ENCODE measurements around the gene ZBTB5. TPM values are rescaled to one million over a fixed set of nuclear protein-coding genes. Genes with fewer than 3 reads are reported as not detected.

Gene ZBTB5
- total RNA-seq, 1 experiment from 2014 or later, result 17.2 TPM

DNA sequence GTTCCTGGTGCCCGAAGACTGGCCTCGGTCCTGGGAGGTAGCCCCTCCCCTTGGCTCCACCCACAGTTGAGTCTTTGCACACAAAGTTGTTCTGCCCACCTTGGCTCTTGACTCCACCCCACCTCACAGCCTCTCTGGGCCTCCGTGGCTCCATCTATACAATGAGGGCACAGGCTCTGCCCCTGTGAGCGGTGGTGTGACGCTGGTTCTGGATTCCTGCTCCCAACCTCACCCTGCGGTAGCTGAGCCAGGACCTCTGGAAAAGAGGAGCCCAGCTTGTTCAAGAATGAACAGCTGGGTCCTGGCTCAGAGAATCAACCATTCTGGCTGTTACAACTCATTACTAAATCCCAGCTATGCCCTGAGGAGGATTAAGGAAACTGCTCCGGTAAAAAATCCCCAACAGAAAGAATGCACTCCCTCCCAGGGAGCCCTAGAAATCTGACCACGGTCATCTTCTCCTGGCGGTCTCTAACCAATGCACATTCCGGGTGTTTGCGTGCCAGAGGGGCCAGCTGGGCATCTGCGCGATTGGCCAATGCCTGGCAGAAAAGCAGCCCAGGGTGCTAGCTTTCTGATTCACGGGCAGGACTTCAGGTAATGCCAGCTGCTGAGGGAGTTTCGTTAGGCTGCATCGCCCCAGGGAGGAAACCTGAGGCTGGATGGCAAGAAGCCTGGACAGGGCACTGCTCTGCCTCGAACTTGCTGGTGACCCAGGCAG, 52.7 kb downstream of the ZBTB5 start:
- Histone ChIP-seq H3K27me3 (replicated peaks; ENCODE audit: insufficient read depth, low read depth, low read length, poor library complexity) (no peaks in the 10 kb centered on the region), H3K4me3 (ENCODE audit: low read depth, low read length, poor library complexity, severe bottlenecking) (no peak overlapping the region), H3K9me3 (ENCODE audit: low read depth, low read length, poor library complexity, severe bottlenecking) (no peaks in the 10 kb centered on the region), H3K27ac (ENCODE audit: low read depth, low read length, poor library complexity, severe bottlenecking) (no peak overlapping the region), H3K36me3 (ENCODE audit: insufficient read depth, low read length, poor library complexity, severe bottlenecking) (no peaks in the 10 kb centered on the region), H3K4me1 (ENCODE audit: insufficient read depth, low read length, poor library complexity, severe bottlenecking) (peaks cover 6% of the 10 kb centered on the region)
- intact Hi-C loops (cut with micrococcal nuclease; ENCODE audit: unreplicated experiment), result no loop called here
- DNase-seq (ENCODE audit: low spot score), result no peak
- no peak for TF ChIP-seq EZH2 (IDR thresholded peaks at IDR 0.05; ENCODE audit: borderline replicate concordance, low read depth, low read length, poor library complexity, severe bottlenecking)
- TF ChIP-seq, protein P1, sequence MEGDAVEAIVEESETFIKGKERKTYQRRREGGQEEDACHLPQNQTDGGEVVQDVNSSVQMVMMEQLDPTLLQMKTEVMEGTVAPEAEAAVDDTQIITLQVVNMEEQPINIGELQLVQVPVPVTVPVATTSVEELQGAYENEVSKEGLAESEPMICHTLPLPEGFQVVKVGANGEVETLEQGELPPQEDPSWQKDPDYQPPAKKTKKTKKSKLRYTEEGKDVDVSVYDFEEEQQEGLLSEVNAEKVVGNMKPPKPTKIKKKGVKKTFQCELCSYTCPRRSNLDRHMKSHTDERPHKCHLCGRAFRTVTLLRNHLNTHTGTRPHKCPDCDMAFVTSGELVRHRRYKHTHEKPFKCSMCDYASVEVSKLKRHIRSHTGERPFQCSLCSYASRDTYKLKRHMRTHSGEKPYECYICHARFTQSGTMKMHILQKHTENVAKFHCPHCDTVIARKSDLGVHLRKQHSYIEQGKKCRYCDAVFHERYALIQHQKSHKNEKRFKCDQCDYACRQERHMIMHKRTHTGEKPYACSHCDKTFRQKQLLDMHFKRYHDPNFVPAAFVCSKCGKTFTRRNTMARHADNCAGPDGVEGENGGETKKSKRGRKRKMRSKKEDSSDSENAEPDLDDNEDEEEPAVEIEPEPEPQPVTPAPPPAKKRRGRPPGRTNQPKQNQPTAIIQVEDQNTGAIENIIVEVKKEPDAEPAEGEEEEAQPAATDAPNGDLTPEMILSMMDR (conservative IDR thresholded peaks at IDR 0.05; ENCODE audit: low read depth, low read length), result no peak
- POLR2A ChIA-PET (ENCODE audit: low non-redundant PET), result no interaction called here
- BruUV-seq (replicated peaks), result no TSS peak
- CTCF ChIA-PET, result interaction anchor here (0.5 kb wide), 1 partner anchor 125 kb away, joined by 4 read pairs; no protein-coding TSS in a partner anchor

DNA sequence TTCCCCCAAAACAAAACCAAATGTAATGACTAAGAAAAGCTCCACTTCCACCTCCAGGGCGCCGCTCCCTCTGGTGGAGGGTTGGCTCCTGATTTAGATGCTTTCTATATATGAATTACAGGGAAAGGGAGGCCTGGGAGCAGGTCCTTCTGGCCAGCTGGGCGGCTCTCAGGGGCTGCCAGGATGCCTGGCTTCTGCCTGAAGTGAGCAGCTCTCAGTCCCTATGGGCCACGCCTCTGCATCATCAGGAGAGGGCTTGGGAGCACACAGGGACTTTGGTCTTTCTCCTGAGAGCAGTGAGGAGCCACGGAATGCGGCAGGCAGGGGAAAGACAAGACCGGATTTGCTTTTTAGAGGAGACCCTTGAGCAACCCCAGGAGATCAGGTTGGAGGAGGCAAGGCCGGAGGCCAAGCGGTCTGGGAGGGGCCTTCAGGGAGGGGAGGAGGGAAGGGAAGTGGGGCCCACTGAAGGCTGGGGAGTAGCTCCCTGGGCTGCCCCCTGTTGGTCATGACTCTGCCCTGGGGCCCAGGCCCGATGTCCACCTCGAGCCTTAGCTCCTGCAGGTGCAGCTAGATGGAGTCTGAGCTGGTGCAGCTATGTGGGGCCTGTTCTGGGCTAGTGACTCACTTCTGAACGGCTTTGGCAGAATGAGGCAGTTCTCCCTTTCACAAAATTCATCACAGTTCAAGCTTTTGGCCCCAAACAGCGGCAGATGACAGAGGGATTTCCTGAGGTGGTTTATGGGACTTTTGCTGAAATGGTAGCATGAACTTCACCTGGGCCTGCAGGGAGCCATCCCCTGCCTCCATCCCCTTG, 54.1 kb downstream of the ZBTB5 start:
- no peak overlapping the region for H3K4me3 ChIP-seq (ENCODE audit: low read depth, low read length, poor library complexity, severe bottlenecking)
- BruUV-seq (replicated peaks), result no TSS peak
- ChIA-PET POLR2A (ENCODE audit: low non-redundant PET) (no interaction called here), CTCF (interaction anchor here (0.6 to 1.7 kb wide), 3 partner anchors 77 to 538 kb away, joined by 3 to 7 read pairs (median 4); no protein-coding TSS in a partner anchor)
- peak; percentile 51 for DNase-seq (ENCODE audit: low spot score)
- no peaks in the 10 kb centered on the region for H3K36me3 ChIP-seq (ENCODE audit: insufficient read depth, low read length, poor library complexity, severe bottlenecking)
- H3K4me1 ChIP-seq (ENCODE audit: insufficient read depth, low read length, poor library complexity, severe bottlenecking), result peaks cover 6% of the 10 kb centered on the region
- H3K27ac ChIP-seq (ENCODE audit: low read depth, low read length, poor library complexity, severe bottlenecking), result no peak overlapping the region
- no peaks in the 10 kb centered on the region for H3K27me3 ChIP-seq (replicated peaks; ENCODE audit: insufficient read depth, low read depth, low read length, poor library complexity)
- H3K9me3 ChIP-seq (ENCODE audit: low read depth, low read length, poor library complexity, severe bottlenecking), result no peaks in the 10 kb centered on the region
- intact Hi-C loops (cut with micrococcal nuclease; ENCODE audit: unreplicated experiment), result no loop called here
- TF ChIP-seq EZH2 (IDR thresholded peaks at IDR 0.05; ENCODE audit: borderline replicate concordance, low read depth, low read length, poor library complexity, severe bottlenecking), result no peak
- TF ChIP-seq, protein P1 (conservative IDR thresholded peaks at IDR 0.05; ENCODE audit: low read depth, low read length), result peak; percentile 51

DNA sequence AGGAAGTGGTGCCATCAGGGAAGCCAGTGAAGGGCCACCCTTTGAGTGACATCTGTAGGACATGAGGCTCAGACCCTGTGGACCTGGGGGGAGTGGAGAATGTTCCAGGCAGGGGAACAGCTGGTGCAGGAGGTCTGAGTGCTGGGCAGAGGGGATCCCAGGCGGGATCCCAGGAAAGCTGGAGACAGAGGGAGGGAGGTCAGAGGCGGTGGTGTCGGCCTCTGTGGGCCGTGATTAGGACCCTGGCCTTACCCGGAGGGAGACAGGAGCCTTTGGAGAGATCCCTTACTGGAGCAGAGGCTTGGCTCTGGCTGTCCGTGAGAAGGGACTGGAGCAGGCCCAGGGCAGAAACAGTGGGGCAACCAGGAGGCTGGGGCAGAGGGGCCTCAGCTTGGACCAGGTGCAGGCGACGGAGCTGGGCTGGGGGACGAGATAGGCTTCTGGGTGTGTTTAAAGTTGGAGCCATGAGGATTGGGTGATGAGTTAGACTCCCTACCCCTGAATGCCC, 54.8 kb downstream of the ZBTB5 start:
- intact Hi-C loops (cut with micrococcal nuclease; ENCODE audit: unreplicated experiment), result no loop called here
- POLR2A ChIA-PET (ENCODE audit: low non-redundant PET), result no interaction called here

More for the DNA sequence above, 54.8 kb downstream of the ZBTB5 start:
- no TSS peak for BruUV-seq (replicated peaks)
- CTCF ChIA-PET, result interaction anchor here (0.7 to 1.7 kb wide), 2 partner anchors 415 to 537 kb away, joined by 4 to 7 read pairs; no protein-coding TSS in a partner anchor
- Histone ChIP-seq H3K4me1 (ENCODE audit: insufficient read depth, low read length, poor library complexity, severe bottlenecking) (peaks cover 6% of the 10 kb centered on the region), H3K27me3 (replicated peaks; ENCODE audit: insufficient read depth, low read depth, low read length, poor library complexity) (no peaks in the 10 kb centered on the region), H3K27ac (ENCODE audit: low read depth, low read length, poor library complexity, severe bottlenecking) (no peak overlapping the region), H3K9me3 (ENCODE audit: low read depth, low read length, poor library complexity, severe bottlenecking) (no peaks in the 10 kb centered on the region), H3K36me3 (ENCODE audit: insufficient read depth, low read length, poor library complexity, severe bottlenecking) (no peaks in the 10 kb centered on the region), H3K4me3 (ENCODE audit: low read depth, low read length, poor library complexity, severe bottlenecking) (no peak overlapping the region)
- no peak for TF ChIP-seq EZH2 (IDR thresholded peaks at IDR 0.05; ENCODE audit: borderline replicate concordance, low read depth, low read length, poor library complexity, severe bottlenecking)
- TF ChIP-seq, protein P1 (conservative IDR thresholded peaks at IDR 0.05; ENCODE audit: low read depth, low read length), result no peak
- no peak for DNase-seq (ENCODE audit: low spot score)

Measured in A673 (cell line).